KOPT-K1 (cell line): ENCODE data around the gene OR7A17.

ENCODE experiments used
- H3K27ac ChIP-seq: fragments of 200-600 bp; sonication (generic); 2 replicates; pipeline ENCODE4 v1.5.1; 2016; ENCODE audit warnings: antibody characterized with exemption, mild to moderate bottlenecking, low read depth, low read length; ENCODE audit not compliant: poor library complexity, severe bottlenecking
- H3K36me3 ChIP-seq: fragments of 200-600 bp; sonication (generic); 2 replicates; pipeline ENCODE4 v1.5.1; 2017; ENCODE audit warnings: antibody characterized with exemption, mild to moderate bottlenecking, low read length, moderate library complexity; ENCODE audit not compliant: insufficient read depth
- H3K9me3 ChIP-seq: fragments of 200-600 bp; sonication (generic); 2 replicates; pipeline ENCODE4 v1.5.1; 2017; ENCODE audit warnings: antibody characterized with exemption, low read length, mild to moderate bottlenecking; ENCODE audit not compliant: insufficient read depth, poor library complexity, severe bottlenecking

Gene OR7A17

DNA sequence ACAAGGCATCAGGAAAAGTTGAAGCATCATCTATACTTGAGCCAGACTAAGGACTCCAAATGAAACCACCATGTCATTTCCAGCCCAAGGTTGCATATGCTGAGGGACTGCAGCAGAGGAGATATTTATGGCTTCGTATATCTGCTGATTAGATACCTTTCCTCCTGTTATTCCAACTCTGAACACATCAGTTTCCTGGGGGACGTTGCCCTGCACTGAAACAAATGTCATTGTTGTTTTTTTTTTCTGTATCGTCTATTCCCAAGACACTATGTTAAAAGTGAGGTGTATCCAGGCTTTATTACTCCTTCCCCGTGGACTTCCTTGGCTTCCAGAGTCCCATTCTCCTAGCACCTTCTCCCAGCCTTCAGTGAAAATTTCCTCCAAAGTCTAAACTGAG is at the start of gene OR7A17:
TSS of gene OR7A17 (minus strand) at position 101 of the 400 bp plus-strand sequence. CDS start 4,777 bp downstream, outside the sequence.
- Histone ChIP-seq H3K27ac (no peak within 1 kb of the TSS), H3K9me3 (peaks cover 8% of the 10 kb centered on the region), H3K36me3 (no peaks in the 10 kb centered on the region)

DNA sequence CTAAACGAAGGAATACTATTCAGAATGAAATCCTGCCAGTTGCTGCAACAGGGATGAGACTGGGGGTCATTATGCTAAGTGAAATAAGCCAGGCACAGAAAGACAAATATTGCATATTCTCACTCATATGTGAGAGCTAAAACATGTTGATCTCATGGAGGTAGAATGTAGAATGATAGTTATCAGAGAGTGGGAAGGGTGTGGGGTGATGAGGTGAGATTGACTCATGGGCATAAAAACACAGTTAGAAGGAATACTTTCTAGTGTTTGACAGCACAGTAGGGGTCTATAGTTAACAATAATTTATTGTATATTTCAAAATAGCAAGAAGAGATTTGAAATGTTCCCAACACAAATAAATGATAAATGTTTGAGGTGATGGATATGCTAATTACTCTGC is 47.6 kb upstream of the OR7A17 start:
- H3K36me3 ChIP-seq: no peaks in the 10 kb centered on the region
- H3K27ac ChIP-seq: no peak overlapping the region
- H3K9me3 ChIP-seq: no peaks in the 10 kb centered on the region

DNA sequence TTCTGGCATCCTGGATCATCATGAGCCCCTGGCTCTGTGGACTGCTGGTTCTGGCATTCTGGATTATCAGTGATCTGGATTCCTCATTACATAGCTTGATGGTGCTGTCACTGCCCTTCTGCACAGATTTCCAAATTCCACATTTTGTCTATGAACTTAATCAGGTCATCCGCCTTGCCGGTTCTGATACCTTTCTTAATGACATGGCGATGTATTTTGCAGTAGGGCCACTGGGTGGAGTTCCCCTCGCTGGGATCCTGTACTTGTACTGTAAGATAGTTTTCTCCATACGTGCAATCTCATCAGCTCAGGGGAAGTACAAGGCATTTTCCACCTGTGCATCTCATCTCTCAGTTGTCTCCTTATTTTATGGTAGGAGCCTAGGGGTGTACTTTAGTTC is 30.9 kb upstream of the OR7A17 start:
- H3K9me3 ChIP-seq: peaks cover 13% of the 10 kb centered on the region
- H3K36me3 ChIP-seq: no peaks in the 10 kb centered on the region
- H3K27ac ChIP-seq: no peak overlapping the region

DNA sequence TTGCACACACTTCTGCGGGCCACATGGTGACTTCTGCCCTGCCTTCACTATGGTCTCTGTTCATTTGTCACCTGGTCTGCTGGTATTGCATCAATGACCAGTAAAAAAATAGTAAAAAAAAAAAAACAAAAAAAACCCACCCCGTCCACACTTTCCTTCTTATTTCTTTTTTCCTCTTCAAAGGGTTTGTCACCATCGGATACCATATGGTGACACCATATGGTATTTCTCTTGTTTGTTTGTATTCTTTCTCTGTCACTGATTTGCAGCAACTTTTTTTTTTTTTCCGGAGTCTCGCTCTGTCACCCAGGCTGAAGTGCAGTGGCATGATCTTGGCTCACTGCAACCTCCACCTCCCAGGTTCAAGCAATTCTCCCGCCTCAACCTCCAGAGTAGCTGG is 29.2 kb upstream of the OR7A17 start:
- H3K36me3 ChIP-seq: no peaks in the 10 kb centered on the region
- H3K27ac ChIP-seq: no peak overlapping the region
- H3K9me3 ChIP-seq: peaks cover 13% of the 10 kb centered on the region

DNA sequence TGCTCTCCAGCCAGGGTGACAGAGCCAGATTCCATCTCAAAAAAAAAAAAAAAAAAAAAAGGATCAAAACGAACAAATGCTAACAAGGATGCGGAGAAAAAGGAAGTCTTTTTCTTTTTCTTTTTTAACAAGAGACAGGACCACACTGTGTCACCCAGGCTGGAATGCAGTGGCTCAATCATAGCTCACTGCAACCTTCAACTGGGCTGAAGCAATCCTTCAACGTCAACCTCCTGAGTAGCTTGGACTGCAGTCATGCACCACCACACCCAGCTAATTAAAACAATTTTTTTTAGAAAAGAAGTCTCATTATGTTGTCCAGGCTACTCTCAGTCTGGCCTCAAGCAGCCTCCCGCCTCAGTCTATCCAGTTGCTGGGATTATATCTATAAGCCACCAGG is 20.8 kb upstream of the OR7A17 start:
- no peaks in the 10 kb centered on the region for H3K9me3 ChIP-seq
- H3K27ac ChIP-seq: no peak overlapping the region
- no peaks in the 10 kb centered on the region for H3K36me3 ChIP-seq

DNA sequence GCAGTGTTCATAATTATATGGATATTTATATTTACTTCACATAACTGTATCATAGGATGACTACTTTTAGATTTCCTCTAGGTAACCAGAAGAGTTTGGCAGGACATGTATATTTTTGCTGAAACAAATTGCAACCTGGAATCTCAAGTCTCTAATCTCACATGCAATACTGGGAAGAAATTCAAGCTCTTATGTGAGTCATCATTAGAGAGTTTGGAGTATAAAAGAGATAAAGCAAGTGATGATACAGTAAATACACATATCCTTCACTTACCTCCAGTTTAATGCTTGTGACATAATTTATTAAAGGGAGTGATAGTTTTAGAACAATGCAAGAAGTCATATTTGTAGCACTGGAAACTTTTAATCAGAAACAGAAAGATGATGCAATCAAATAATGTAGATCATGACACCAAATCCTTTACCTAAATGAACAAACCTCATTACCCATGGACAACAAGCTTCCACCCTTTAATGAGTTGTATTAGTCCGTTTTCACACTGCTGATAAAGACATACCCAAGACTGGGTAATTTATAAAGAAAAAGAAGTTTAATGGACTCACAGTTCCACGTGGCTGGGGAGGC is 15.8 kb upstream of the OR7A17 start:
- Histone ChIP-seq H3K36me3 (no peaks in the 10 kb centered on the region), H3K27ac (no peak overlapping the region), H3K9me3 (no peaks in the 10 kb centered on the region)

DNA sequence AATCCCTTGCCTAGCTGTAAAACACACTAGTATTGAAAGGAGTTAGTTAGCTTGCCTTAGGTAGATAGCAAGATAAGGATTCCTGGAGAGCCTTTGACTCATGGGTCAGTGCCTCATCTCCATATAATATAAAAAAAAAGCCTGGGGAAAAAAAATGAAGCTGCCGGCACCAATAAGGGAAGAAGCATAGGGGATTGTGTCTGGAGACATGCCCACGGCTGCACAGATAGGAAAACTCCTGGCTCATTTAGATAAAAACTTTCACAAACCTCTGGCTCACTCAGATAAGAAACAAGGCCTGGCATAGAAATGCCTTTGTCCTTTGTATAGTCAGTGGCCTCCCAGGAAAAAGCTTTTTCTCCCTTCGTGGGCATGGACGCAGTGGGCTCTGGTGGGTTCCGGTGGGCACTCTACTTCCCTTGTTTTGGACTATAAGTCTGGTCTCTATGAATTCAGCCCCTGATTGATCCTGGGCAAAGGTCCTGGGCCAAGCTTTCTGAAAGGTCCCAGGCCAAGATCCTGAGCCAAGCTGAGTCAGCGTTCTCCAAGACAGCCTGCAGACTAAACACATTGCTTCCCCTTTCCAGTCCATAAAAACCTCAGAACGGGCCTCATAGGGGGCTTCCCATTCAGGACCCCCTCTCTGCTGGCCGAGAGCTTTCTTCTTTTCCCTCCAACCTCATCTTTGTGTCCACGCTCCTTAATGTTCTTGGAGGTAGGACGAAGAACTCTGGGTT is 4.9 kb upstream of the OR7A17 start:
- no peak overlapping the region for H3K27ac ChIP-seq
- H3K9me3 ChIP-seq: peaks cover 8% of the 10 kb centered on the region
- H3K36me3 ChIP-seq: no peaks in the 10 kb centered on the region

DNA sequence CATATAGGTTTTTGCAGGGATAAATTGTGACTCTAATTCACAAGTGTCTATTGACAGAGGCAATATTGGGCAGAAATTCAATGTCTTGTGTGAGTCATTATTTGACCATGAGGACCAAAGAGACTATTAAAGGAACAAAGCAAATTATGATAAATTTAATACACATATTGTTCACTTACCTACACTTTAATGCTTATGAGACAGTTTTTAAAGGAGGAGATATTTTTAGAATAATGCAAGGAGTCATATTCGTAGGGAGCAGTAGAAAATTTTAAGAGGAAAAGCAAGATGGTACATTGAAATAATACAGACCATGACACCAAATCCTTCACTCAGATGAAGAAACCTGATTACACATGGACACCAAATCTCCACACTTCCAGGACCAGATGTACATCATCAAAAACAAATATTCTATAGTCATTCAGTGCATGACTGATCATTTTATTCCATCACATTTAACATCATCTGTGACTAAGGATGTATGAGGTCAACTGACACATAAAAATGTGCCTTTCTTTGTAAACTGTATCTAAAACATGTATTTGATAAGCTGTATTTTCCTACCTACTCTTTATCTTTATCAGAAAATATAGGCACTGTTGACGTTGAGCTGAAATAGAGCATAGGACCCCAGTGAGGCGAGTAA is 4.2 kb upstream of the OR7A17 start:
- Histone ChIP-seq H3K27ac (no peak overlapping the region), H3K36me3 (no peaks in the 10 kb centered on the region), H3K9me3 (peaks cover 8% of the 10 kb centered on the region)

DNA sequence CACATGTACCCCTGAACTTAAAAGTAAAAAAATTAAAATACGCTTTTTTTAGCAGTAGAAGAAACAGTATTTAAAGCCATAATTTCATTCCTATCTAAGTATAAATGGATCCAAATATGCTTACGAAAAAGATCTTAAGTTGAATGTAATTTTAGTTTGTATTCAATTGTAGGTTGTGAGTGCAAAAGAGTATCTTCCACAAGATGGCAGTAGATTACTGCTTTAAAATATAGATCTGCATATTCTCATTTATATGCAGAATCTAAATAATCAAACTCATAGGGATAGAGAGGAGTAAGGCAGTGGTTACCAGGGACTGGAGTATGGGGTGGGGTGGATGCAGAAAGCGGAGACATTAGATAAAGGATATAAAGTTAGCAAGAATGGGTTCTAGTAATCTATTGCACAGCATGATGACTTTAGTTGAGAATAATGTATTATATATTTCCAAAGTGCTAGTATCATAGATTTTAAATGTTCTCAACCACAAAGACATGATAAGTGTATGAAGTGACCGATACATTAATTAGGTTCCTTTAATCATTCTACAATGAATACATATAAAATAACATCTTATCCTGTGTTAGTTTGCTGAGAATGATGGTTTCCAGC is 14.2 kb downstream of the OR7A17 start:
- H3K9me3 ChIP-seq: no peaks in the 10 kb centered on the region
- H3K36me3 ChIP-seq: no peaks in the 10 kb centered on the region
- H3K27ac ChIP-seq: no peak overlapping the region

DNA sequence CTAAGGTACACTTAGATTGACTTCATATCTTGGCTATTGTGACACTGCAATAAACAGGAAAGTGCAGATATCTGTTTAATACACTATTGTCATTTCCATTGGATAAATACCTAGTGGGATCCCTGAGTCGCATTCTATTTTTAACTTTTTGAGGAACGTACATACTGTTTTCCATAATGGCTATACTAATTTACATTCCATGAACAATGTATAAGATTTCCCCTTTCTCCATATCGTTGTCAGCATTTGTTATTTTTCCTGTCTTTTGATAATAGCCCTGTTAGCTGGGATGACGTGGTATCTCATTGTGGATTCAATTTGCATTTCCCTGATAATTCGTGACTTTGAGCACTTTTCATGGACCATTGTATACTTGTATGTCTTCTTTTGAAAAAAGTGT is 17.4 kb downstream of the OR7A17 start:
- Histone ChIP-seq H3K27ac (no peak overlapping the region), H3K9me3 (no peaks in the 10 kb centered on the region), H3K36me3 (no peaks in the 10 kb centered on the region)

DNA sequence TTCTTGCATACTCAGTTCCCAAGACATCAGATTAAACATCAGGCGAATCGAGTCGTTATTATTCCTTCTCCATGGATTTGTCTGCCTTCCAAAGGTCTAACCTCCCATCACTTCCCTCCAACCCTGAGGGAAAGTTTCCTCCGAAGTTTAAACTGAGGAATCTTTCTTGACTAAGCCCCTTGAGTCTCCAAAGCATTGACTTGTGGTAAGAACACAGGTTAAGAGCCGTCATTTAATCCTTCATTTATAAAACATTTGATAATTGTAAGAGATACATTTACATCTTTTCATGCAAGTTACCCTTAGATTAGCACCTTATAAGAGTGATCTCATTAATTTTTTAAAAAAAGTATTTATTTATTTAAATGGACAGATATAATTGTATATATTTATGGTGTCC is 37.1 kb downstream of the OR7A17 start, which contains the start of gene OR7A10:
TSS of gene OR7A10 (minus strand) at position 101 of the 400 bp plus-strand sequence. CDS start 7,045 bp downstream, outside the sequence.
- H3K36me3 ChIP-seq: no peaks in the 10 kb centered on the region
- H3K9me3 ChIP-seq: no peaks in the 10 kb centered on the region
- no peak within 1 kb of the TSS for H3K27ac ChIP-seq

DNA sequence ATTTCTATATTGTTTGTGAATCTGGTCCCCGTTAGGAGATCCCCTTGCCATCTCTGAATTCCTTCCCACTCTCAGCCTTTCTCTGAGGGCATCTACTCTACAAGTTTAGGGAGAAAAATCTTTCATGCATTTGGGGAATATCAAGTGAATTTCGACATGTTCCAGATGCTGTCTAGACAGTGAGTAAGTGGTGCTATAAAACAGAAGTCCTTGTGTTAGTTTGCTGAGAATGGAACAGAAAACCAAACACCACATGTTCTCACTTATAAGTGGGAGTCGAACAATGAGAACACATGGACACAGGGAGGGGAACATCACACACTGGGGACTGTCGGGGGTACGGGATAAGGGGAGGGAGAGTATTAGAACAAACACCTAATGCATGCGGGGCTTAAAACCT is 42.4 kb downstream of the OR7A17 start:
- no peaks in the 10 kb centered on the region for H3K9me3 ChIP-seq
- H3K36me3 ChIP-seq: no peaks in the 10 kb centered on the region
- no peak overlapping the region for H3K27ac ChIP-seq

DNA sequence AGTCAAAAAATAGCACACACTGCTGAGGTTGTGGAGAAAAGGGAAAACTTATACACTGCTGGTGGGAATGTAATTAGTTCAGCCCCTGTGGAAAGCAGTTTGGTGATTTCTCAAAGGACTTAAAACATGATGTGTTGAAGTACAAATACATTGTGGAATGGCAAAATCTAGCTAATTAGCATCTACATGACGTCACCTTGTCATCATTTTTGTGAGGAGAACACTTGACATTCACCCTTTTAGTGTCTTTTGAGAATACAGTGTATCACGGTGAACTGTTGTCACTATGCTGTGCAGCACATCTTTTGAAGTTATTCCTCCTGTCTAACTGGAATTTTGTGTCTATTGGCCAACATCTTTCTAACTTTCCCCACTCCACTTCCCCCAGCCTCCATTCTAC is 42.8 kb downstream of the OR7A17 start:
- Histone ChIP-seq H3K9me3 (no peaks in the 10 kb centered on the region), H3K27ac (no peak overlapping the region), H3K36me3 (no peaks in the 10 kb centered on the region)

DNA sequence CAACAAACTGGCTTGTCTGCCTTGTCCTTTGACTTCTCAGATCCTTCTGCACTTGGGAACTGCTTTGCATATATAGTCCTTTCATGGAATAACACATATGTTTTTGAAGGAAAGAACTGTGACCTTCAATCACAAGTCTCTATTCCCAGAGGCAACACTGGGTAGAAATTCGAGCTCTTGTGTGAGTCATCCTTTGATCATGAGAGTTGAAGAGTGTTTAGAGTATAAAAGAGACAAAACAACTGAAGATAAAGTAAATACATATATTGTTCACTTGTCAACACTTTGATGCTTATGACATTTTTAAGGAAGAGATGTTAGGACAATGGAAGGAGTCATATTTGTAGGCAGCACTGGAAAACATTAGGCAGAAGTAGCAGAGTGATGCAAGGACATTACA is 45.7 kb downstream of the OR7A17 start:
- H3K9me3 ChIP-seq: no peaks in the 10 kb centered on the region
- H3K36me3 ChIP-seq: no peaks in the 10 kb centered on the region
- no peak overlapping the region for H3K27ac ChIP-seq

DNA sequence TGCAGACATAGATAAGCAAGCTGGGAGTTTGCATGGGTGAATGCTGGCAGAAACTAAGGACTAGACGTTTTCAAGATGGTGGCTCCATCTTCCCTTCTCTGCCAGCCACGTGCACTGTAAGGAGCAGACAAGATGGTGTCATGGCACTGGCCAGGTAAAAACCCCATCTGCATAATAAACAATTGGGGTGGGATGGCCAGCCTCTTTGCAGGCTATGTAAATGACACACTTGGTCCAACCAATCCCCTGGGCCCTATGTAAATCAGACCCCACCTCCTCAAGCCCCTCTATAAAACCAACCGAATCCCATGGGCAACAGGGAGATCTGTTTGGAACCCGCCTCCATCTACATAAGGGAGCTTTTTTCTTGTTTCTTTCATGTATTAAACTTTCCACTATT is 48.5 kb downstream of the OR7A17 start:
- H3K9me3 ChIP-seq: no peaks in the 10 kb centered on the region
- H3K36me3 ChIP-seq: no peaks in the 10 kb centered on the region
- H3K27ac ChIP-seq: no peak overlapping the region
